Esophagus muscularis mucosa (tissue), 4 donors: ENCODE measurements around the gene RASSF1. TPM values are rescaled to one million over a fixed set of nuclear protein-coding genes. Genes with fewer than 3 reads are reported as not detected.

Source experiments
- DNase-seq: peaks from one replicate; pipeline ENCODE4 v3.0.0-alpha.2; 2017; ENCODE audit errors: extremely low spot score
- H3K27ac ChIP-seq, 4 donors: fragments of 200-600 bp; sonication (generic); replicated peaks in 1 of 4; 1 replicate in 3 of 4; 2 replicates in 1 of 4; pipeline ENCODE4 v1.5.1; 2016 to 2019; ENCODE audit warnings: mild to moderate bottlenecking in 1 of 4
- H3K27me3 ChIP-seq, 4 donors: fragments of 200-600 bp; sonication (generic); one replicate each; pipeline versions ENCODE4 v1.5.1 to v1.6.0; 2016 to 2019
- H3K36me3 ChIP-seq, 4 donors: fragments of 200-600 bp; sonication (generic); one replicate each; pipeline ENCODE4 v1.5.1; 2016 to 2019
- H3K4me1 ChIP-seq, 4 donors: fragments of 200-600 bp; sonication (generic); one replicate each; pipeline ENCODE4 v1.5.1; 2016 to 2019
- H3K4me3 ChIP-seq, 4 donors: fragments of 200-600 bp; sonication (generic); 1 replicate in 2 of 4; 2 replicates in 2 of 4; pipeline ENCODE4 v1.5.1; 2016 to 2019; ENCODE audit warnings: mild to moderate bottlenecking in 4 of 4, moderate library complexity in 1 of 4
- H3K9me3 ChIP-seq, 4 donors: fragments of 200-600 bp; sonication (generic); 1 replicate in 3 of 4; 2 replicates in 1 of 4; pipeline ENCODE4 v1.5.1; 2016 to 2019
- EP300 ChIP-seq: sonication (generic); formaldehyde crosslinking; IDR thresholded peaks from one replicate; pipeline ENCODE4 v1.6.1; 2017; ENCODE audit warnings: antibody characterized with exemption
- POLR2A ChIP-seq: fragments of 450-650 bp; IDR thresholded peaks from one replicate; pipeline ENCODE4 v1.6.1; 2017; ENCODE audit warnings: antibody characterized with exemption, moderate library complexity, mild to moderate bottlenecking, low read depth
- POLR2AphosphoS5 ChIP-seq, 2 donors: sonication (generic); formaldehyde crosslinking; IDR thresholded peaks; one replicate each; pipeline ENCODE4 v1.6.1; 2017; ENCODE audit warnings: antibody characterized with exemption in 2 of 2
- WGBS: methylation state at CpG from one replicate; pipeline ENCODE4 v1.1.5; 2018; 5-methylcytosine and 5-hydroxymethylcytosine counted together
- intact Hi-C: fragments of 100-400 bp; cut with DNase I; formaldehyde crosslinking; loops from one replicate; pipeline ENCODE4 v1.15.1; 2023
- total RNA-seq, 4 donors: library from RNA; depleted of rRNA; stranded (reverse); fragments of >200 nt; gene quantifications; one replicate each; pipeline versions ENCODE4 v1.1.0 to v1.2.1, GENCODE V29; 2016
- TF ChIP-seq, protein P1 (sequence below), 3 experiments: fragments of 200-600 bp in 2 of 3; fragments of 450-650 bp in 1 of 3; sonication (generic) in 2 of 3; IDR thresholded peaks; one replicate each; pipeline ENCODE4 v1.5.1; 2017 to 2019; ENCODE audit warnings: antibody characterized with exemption in 3 of 3, mild to moderate bottlenecking in 2 of 3, moderate library complexity in 1 of 3

The RASSF1 gene
- total RNA-seq, 4 donors from 2014 or later = 28.7 to 44.2 (median 33.2) TPM

DNA sequence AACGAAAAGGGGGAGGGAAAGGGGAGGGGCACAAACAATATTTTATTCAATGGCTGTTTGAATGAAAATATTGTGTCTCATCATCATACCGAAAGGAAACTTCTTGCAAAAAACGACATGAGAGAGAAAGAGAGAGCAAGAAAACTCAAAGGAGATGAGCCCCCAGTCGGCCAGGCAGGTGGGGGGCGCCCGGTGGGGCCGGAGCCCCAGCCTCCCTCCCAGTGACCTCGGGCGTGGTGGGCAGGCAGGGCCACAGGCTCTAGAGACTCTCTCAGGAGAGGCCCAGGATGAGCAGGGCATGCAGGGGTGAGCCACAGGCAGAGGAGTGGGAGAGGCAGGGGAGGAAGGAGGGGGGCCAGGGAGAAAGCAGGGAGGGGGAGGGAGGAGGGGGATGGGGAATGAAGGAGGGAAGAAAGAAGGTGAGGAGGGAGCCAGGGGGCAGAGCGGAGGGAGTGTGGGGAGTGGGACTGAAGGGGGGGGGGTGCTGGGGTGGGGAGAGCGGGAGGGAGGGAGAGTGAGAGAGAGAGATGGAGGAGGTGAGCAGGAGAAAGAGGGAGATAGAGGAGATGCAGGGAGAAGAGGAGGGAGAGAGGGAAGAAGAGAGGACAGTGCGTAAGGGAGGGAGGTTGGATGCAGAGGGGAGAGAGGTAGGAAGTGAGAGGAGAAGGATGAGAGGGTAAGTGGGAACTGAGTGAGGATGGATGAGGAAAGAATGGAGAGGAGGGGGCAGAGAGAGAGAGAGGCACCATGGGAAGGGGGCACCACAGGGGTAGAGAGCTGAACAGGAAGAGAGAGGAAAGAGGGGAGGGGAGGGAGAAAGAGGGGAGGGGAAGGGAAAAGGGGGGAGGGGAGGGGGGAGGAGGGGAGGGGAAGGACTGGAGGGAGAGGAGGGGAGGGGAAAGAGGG, 32.8 kb upstream of the RASSF1 start:
- TF ChIP-seq EP300 (no peak), POLR2A (no peak), POLR2AphosphoS5 (IDR thresholded peaks at IDR 0.05) (no peak)
- TF ChIP-seq, protein P1, sequence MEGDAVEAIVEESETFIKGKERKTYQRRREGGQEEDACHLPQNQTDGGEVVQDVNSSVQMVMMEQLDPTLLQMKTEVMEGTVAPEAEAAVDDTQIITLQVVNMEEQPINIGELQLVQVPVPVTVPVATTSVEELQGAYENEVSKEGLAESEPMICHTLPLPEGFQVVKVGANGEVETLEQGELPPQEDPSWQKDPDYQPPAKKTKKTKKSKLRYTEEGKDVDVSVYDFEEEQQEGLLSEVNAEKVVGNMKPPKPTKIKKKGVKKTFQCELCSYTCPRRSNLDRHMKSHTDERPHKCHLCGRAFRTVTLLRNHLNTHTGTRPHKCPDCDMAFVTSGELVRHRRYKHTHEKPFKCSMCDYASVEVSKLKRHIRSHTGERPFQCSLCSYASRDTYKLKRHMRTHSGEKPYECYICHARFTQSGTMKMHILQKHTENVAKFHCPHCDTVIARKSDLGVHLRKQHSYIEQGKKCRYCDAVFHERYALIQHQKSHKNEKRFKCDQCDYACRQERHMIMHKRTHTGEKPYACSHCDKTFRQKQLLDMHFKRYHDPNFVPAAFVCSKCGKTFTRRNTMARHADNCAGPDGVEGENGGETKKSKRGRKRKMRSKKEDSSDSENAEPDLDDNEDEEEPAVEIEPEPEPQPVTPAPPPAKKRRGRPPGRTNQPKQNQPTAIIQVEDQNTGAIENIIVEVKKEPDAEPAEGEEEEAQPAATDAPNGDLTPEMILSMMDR (IDR thresholded peaks at IDR 0.05) = no peak
- Histone ChIP-seq H3K27ac (no peak overlapping the region), H3K27me3 (no peaks in the 10 kb centered on the region), H3K9me3 (no peaks in the 10 kb centered on the region), H3K36me3 (no peaks in the 10 kb centered on the region), H3K4me1 (no peaks in the 10 kb centered on the region), H3K4me3 (no peak overlapping the region)
- DNase-seq = no peak
- intact Hi-C loops = no loop called here
- WGBS = 53% methylated on average over 12 of the region's 12 CpGs

DNA sequence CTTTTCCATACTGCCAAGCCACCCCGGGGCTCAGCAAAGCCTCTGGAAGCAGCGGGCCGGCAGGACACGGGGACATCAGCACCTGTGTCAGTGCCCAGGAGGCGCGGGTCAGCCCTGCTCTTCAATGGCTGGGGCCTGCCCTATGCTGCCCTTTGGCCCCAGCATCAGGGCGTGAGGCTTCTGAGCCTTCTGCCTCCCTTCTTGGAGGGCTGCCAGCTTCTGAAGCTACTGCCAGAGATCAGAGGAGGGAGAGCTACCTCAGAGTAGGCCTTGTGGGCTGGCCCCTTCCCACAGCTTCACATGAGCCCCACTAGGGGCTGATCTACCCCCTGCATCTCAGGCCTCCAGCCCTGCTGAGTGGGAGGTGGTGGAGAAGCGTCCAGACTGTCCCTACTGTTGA, 31.7 kb upstream of the RASSF1 start:
- H3K4me3 ChIP-seq = no peak overlapping the region
- TF ChIP-seq POLR2A (no peak), POLR2AphosphoS5 (IDR thresholded peaks at IDR 0.05) (no peak), EP300 (no peak)
- TF ChIP-seq, protein P1 (IDR thresholded peaks at IDR 0.05) = no peak
- intact Hi-C loops = no loop called here
- 71% methylated on average over 7 of the region's 8 CpGs for WGBS
- H3K4me1 ChIP-seq = no peaks in the 10 kb centered on the region
- H3K27me3 ChIP-seq = no peaks in the 10 kb centered on the region
- H3K9me3 ChIP-seq = no peaks in the 10 kb centered on the region
- no peak overlapping the region for H3K27ac ChIP-seq
- DNase-seq = no peak
- no peaks in the 10 kb centered on the region for H3K36me3 ChIP-seq

DNA sequence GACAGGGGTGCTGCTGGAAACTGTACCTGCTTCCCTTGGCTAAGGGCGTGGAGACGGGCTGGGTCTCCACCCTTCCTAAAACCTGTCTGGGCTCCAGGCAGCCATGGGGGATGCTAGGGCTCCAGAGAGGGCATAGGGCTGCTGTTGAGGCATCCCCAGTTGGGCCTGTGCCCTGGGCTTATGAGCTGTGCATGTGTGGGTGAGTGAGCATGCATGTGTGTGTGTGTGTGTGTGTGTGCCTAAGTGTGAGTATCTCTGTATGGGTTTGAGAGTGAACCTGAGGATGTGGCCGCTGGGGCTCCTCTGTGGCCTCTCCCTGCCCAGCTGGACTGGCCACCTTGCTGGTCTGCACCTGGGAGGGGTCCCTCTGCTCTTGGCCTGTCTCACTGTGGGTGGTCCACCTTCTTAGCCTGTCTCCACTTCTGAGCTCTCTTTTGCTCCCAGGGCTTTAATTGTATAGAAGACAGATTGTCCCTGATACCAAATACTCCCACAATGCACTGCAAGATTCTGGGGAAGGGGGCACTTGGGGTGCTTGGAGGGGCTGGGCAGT, 30.6 kb upstream of the RASSF1 start:
- Histone ChIP-seq H3K9me3 (no peaks in the 10 kb centered on the region), H3K4me3 (no peak overlapping the region), H3K4me1 (no peaks in the 10 kb centered on the region), H3K27me3 (no peaks in the 10 kb centered on the region), H3K36me3 (no peaks in the 10 kb centered on the region), H3K27ac (no peak overlapping the region)
- no peak for DNase-seq
- WGBS = 80% methylated on average over 3 of the region's 3 CpGs
- TF ChIP-seq POLR2A (no peak), POLR2AphosphoS5 (IDR thresholded peaks at IDR 0.05) (no peak)
- intact Hi-C loops = no loop called here

DNA sequence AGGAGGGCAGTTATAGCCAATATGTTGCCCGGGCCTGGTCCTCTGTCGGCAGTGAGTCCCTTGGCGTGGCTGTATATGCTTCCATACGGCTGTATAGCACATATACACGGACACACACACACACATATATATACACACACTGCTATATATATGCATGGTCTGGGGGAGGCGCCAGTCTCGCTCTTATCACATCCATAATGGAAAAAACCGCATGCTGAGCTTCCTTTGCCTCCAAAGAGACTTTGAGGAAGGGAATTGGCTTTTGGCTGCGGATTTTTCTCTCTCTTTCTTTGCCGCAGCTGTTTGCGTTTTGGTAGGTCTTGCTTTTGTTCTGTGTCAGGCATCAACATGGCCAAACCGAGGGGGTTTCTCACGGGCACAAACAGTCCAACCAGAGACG, 30.0 kb upstream of the RASSF1 start:
- DNase-seq = no peak
- Histone ChIP-seq H3K27ac (no peak overlapping the region), H3K27me3 (no peaks in the 10 kb centered on the region), H3K4me3 (no peak overlapping the region), H3K4me1 (peaks cover 1 to 4% (median 4%) of the 10 kb centered on the region in 4 donors), H3K36me3 (no peaks in the 10 kb centered on the region), H3K9me3 (no peaks in the 10 kb centered on the region)
- TF ChIP-seq EP300 (no peak), POLR2A (no peak), POLR2AphosphoS5 (IDR thresholded peaks at IDR 0.05) (no peak)
- TF ChIP-seq, protein P1 (IDR thresholded peaks at IDR 0.05) = no peak
- 62% methylated on average over 12 of the region's 14 CpGs for WGBS
- intact Hi-C loops = no loop called here

DNA sequence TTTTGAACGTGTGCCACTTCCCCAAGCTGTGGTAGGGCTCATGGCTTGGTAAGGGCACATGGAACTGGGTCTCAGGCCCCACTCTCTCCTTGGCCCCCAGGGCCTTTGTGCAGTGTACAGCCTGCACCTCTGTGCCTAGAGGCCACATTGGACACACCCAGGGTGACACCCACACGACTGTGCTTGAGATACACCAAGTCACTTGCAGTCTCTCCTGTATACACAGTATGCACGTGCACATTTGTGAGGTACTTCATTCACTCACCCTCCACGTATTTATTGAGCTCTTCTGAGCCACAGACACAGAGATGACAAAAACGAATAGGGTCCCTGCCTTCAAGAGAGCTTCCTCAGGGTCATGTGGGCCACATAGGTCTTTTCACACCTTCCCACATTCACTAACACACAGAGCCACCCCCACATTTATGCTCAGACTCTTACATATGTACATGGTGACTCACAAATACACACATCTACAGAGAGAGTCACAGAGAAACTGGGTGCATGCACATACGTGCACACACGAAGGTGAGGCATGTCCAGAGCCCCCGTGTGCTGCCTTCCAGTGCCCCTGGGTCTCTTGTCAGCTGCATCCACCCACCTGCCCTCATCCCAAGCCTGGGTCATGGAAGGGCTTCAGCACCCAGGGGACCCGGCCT, 28.5 kb upstream of the RASSF1 start:
- Histone ChIP-seq H3K4me1 (peaks cover 14 to 19% (median 18%) of the 10 kb centered on the region in 4 donors), H3K27me3 (no peaks in the 10 kb centered on the region), H3K4me3 (no peak overlapping the region), H3K9me3 (no peaks in the 10 kb centered on the region), H3K27ac (no peak overlapping the region), H3K36me3 (no peaks in the 10 kb centered on the region)
- TF ChIP-seq, protein P1 (IDR thresholded peaks at IDR 0.05) = no peak
- TF ChIP-seq POLR2A (no peak), EP300 (no peak), POLR2AphosphoS5 (IDR thresholded peaks at IDR 0.05) (no peak)
- intact Hi-C loops = no loop called here
- DNase-seq = no peak
- WGBS = 75% methylated on average over 9 of the region's 9 CpGs
